Upper lobe of right lung (tissue), 1 donor: Measurements from ENCODE around the gene ZRANB3. TPM values are rescaled to one million over a fixed set of nuclear protein-coding genes. Genes with fewer than 3 reads are reported as not detected.
"Not testable (repeated sequence)": the region's sequence is repeated elsewhere in the genome, so short reads cannot be mapped to it uniquely, and the experiment has no call there.

Experiments used
- ATAC-seq: fragments of 200-7000 bp; cut with Tn5 transposase; one replicate; pipeline ENCODE4 v1.9.1; 2020; ENCODE audit warnings: mild to moderate bottlenecking, moderate library complexity
- DNase-seq: peaks from one replicate; pipeline ENCODE4 v3.0.0-alpha.2; 2020
- H3K27ac ChIP-seq: fragments of 200-600 bp; one replicate; pipeline ENCODE4 v1.8.0; 2022
- H3K27me3 ChIP-seq: fragments of 200-600 bp; one replicate; pipeline ENCODE4 v1.8.0; 2022; ENCODE audit warnings: mild to moderate bottlenecking
- H3K36me3 ChIP-seq: fragments of 200-600 bp; one replicate; pipeline ENCODE4 v1.8.0; 2022
- H3K4me1 ChIP-seq: fragments of 200-600 bp; one replicate; pipeline ENCODE4 v1.8.0; 2022
- H3K4me3 ChIP-seq: fragments of 200-600 bp; one replicate; pipeline ENCODE4 v1.8.0; 2022; ENCODE audit warnings: mild to moderate bottlenecking
- H3K9me3 ChIP-seq: fragments of 200-600 bp; one replicate; pipeline ENCODE4 v1.8.0; 2022
- CTCF ChIP-seq: fragments of 200-600 bp; IDR thresholded peaks from one replicate; pipeline ENCODE4 v1.8.0; 2022; ENCODE audit warnings: antibody characterized with exemption
- intact Hi-C: fragments of 100-400 bp; cut with DNase I; formaldehyde crosslinking; loops from one replicate; pipeline ENCODE4 v1.11.0; 2022
- total RNA-seq: library from RNA; stranded (reverse); fragmentation: NEBNext Ultra II Directional; extraction: Animal tissue kit (Norgen Biotek cat#: 25700); gene quantifications from one replicate; pipeline ENCODE4 v1.2.1, GENCODE V29; 2021
- donor health status: DM: no; HTN: yes; CAD: no; lungs with severe emphysema.

Gene ZRANB3
- total RNA-seq, 1 donor from 2014 or later, result 4.1 TPM

GRCh38 chr2:135373702-135374101 lies 157.3 kb downstream of the ZRANB3 start:
- ATAC-seq (no peak), DNase-seq (no peak)
- no peaks in the 10 kb centered on the region for H3K36me3 ChIP-seq
- no peaks in the 10 kb centered on the region for H3K27me3 ChIP-seq
- no peak overlapping the region for H3K4me3 ChIP-seq
- H3K9me3 ChIP-seq, result no peaks in the 10 kb centered on the region
- intact Hi-C loops, result no loop called here
- TF ChIP-seq CTCF, result no peak
- H3K27ac ChIP-seq, result no peak overlapping the region
- no peaks in the 10 kb centered on the region for H3K4me1 ChIP-seq

- H3K27ac ChIP-seq, result no peak overlapping the region
- no peak for ATAC-seq
- TF ChIP-seq CTCF, result no peak
- no peaks in the 10 kb centered on the region for H3K36me3 ChIP-seq
- DNase-seq, result no peak
- H3K4me1 ChIP-seq, result no peaks in the 10 kb centered on the region
- intact Hi-C loops, result no loop called here
- no peaks in the 10 kb centered on the region for H3K27me3 ChIP-seq
- H3K4me3 ChIP-seq, result no peak overlapping the region
- peaks cover 6% of the 10 kb centered on the region for H3K9me3 ChIP-seq
Measured at GRCh38 chr2:135349941-135350340, 181.1 kb downstream of the ZRANB3 start.

- intact Hi-C loops, DNase-seq, H3K36me3 ChIP-seq, H3K27ac ChIP-seq, H3K9me3 ChIP-seq, ATAC-seq, H3K4me1 ChIP-seq, H3K4me3 ChIP-seq, H3K27me3 ChIP-seq: not testable (repeated sequence)
Measured at GRCh38 chr2:135348096-135348704, 182.8 kb downstream of the ZRANB3 start.

GRCh38 chr2:135337071-135337470 lies 193.9 kb downstream of the ZRANB3 start:
- ATAC-seq, result no peak
- DNase-seq, result no peak
- no peaks in the 10 kb centered on the region for H3K27me3 ChIP-seq
- intact Hi-C loops, result no loop called here
- no peaks in the 10 kb centered on the region for H3K9me3 ChIP-seq
- H3K4me1 ChIP-seq, result no peaks in the 10 kb centered on the region
- TF ChIP-seq CTCF, result no peak
- no peaks in the 10 kb centered on the region for H3K36me3 ChIP-seq
- H3K27ac ChIP-seq, result no peak overlapping the region
- H3K4me3 ChIP-seq, result no peak overlapping the region

GRCh38 chr2:135335256-135335655 lies 195.8 kb downstream of the ZRANB3 start:
- Histone ChIP-seq H3K9me3 (no peaks in the 10 kb centered on the region), H3K4me3 (no peak overlapping the region), H3K27me3 (no peaks in the 10 kb centered on the region), H3K4me1 (no peaks in the 10 kb centered on the region), H3K36me3 (no peaks in the 10 kb centered on the region), H3K27ac (no peak overlapping the region)
- intact Hi-C loops, result no loop called here
- DNase-seq (no peak), ATAC-seq (no peak)
- TF ChIP-seq CTCF, result no peak

- no peaks in the 10 kb centered on the region for H3K9me3 ChIP-seq
- DNase-seq (no peak), ATAC-seq (no peak)
- intact Hi-C loops, result no loop called here
- no peak for TF ChIP-seq CTCF
- no peaks in the 10 kb centered on the region for H3K27me3 ChIP-seq
- no peaks in the 10 kb centered on the region for H3K4me1 ChIP-seq
- H3K27ac ChIP-seq, result no peak overlapping the region
- no peak overlapping the region for H3K4me3 ChIP-seq
- no peaks in the 10 kb centered on the region for H3K36me3 ChIP-seq
Measured at GRCh38 chr2:135327146-135327545, 203.9 kb downstream of the ZRANB3 start.
